Measurements from ENCODE around the gene FOLR3.
"Not testable (repeated sequence)": the region's sequence is repeated elsewhere in the genome, so short reads cannot be mapped to it uniquely, and the experiment has no call there.

Gene FOLR3

DNA sequence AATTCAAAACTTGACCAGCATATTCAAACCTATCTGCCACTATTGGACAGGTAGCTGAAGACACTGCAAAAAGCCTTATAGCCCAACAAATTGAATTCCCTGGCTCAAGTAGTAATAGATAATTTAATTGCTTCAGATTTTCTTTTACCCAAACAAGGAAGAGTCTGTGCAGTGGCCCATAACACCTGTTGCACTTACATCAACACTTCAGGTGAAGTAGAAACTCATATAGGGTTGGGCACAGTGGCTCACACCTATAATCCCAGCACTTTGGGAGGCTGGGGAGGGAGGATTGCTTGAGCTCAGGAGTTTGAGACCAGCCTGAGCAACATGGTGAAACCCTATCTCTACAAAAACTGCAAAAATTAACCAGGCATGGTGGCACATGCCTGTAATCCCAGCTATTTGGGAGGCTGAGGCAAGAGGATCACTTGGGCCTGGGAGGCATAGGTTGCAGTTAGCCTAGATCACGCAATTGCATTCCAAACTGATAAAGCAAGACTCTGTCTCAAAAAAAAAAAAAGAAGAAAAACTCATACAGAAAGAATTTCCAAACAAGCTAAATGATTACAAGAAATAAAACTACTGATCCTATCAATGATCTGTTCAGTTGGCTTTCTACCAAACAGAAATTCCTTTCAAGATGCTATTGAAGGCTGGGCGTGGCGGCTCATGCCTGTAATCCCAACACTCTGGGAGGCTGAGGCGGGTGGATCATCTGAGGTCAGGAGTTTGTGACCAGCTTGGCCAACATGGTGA lies 9.5 kb downstream of the FOLR3 start:
- Histone ChIP-seq H3K4me3 (replicated peaks; ENCODE audit: low read depth, low read length) (no peak overlapping the region), H3K36me3 (ENCODE audit: control insufficient read depth, insufficient read depth, low read length) (no peaks in the 10 kb centered on the region), H3K27me3 (replicated peaks; ENCODE audit: control insufficient read depth, insufficient read depth, low read length) (no peaks in the 10 kb centered on the region)
- DNase-seq (ENCODE audit: extremely low read depth, insufficient read length), result no peak
- TF ChIP-seq, protein P1, sequence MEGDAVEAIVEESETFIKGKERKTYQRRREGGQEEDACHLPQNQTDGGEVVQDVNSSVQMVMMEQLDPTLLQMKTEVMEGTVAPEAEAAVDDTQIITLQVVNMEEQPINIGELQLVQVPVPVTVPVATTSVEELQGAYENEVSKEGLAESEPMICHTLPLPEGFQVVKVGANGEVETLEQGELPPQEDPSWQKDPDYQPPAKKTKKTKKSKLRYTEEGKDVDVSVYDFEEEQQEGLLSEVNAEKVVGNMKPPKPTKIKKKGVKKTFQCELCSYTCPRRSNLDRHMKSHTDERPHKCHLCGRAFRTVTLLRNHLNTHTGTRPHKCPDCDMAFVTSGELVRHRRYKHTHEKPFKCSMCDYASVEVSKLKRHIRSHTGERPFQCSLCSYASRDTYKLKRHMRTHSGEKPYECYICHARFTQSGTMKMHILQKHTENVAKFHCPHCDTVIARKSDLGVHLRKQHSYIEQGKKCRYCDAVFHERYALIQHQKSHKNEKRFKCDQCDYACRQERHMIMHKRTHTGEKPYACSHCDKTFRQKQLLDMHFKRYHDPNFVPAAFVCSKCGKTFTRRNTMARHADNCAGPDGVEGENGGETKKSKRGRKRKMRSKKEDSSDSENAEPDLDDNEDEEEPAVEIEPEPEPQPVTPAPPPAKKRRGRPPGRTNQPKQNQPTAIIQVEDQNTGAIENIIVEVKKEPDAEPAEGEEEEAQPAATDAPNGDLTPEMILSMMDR (IDR thresholded peaks at IDR 0.05; ENCODE audit: insufficient read depth, low read length, poor library complexity, severe bottlenecking), result no peak

DNA sequence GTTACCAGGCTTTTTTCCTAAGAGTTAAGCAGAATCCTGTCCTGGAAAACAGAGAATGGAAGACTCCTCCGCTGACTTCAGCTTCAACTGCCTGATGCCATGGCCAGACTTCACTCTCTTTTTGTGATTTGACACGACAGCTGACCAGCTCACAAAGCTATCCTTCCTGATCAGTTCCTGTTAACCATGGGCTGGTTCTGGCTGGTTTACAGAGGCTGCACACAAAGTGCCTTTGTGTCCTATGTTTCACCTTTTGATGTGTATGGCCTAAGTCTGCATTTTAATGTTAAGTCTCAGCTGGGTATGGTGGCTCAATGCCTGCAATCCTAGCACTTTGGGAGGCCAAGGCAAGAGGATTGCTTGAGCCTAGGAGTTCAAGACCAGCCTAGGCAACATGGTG lies 11.1 kb downstream of the FOLR3 start:
- Histone ChIP-seq H3K36me3 (ENCODE audit: control insufficient read depth, insufficient read depth, low read length) (no peaks in the 10 kb centered on the region), H3K27me3 (replicated peaks; ENCODE audit: control insufficient read depth, insufficient read depth, low read length) (no peaks in the 10 kb centered on the region), H3K4me3 (replicated peaks; ENCODE audit: low read depth, low read length) (no peak overlapping the region)
- DNase-seq (ENCODE audit: extremely low read depth, insufficient read length), result no peak
- TF ChIP-seq, protein P1 (IDR thresholded peaks at IDR 0.05; ENCODE audit: insufficient read depth, low read length, poor library complexity, severe bottlenecking), result no peak

DNA sequence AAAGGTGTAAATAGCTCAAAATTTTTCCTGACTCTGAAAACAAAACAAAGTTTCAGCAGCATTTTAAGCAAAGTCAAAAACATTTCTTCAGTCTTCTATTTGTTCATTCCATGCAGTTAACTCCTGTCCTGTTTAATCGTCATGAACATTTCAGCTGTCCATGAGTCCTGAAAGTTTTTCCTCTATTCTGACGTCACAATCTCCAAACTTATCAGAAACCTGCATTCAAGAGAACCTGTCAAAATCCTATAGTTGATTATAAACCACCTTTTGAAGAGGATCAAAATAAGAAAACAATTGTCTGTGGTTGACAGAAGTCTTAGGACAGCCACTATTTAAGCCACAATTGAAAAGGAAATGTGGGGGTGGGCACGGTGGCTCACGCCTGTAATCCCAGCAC lies 15.4 kb downstream of the FOLR3 start:
- Histone ChIP-seq H3K36me3 (ENCODE audit: control insufficient read depth, insufficient read depth, low read length) (no peaks in the 10 kb centered on the region), H3K27me3 (replicated peaks; ENCODE audit: control insufficient read depth, insufficient read depth, low read length) (no peaks in the 10 kb centered on the region), H3K4me3 (replicated peaks; ENCODE audit: low read depth, low read length) (no peak overlapping the region)
- TF ChIP-seq, protein P1 (IDR thresholded peaks at IDR 0.05; ENCODE audit: insufficient read depth, low read length, poor library complexity, severe bottlenecking), result no peak
- DNase-seq (ENCODE audit: extremely low read depth, insufficient read length), result no peak

DNA sequence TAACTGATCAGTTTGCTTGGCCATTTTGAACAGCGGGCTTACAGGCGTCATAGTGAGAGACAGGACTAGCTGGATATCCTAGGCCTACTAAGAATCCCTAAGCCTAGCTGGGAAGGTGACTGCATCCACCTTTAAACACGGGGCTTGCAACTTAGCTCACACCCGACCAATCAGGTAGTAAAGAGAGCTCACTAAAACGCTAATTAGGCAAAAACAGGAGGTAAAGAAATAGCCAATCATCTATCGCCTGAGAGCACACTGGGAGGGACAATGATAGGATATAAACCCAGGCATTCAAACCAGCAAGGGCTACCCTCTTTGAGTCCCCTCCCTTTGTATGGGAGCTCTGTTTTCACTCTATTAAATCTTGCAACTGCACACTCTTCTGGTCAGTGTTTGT lies 18.3 kb downstream of the FOLR3 start:
- DNase-seq (ENCODE audit: extremely low read depth, insufficient read length); H3K27me3 ChIP-seq (replicated peaks; ENCODE audit: control insufficient read depth, insufficient read depth, low read length); H3K36me3 ChIP-seq (ENCODE audit: control insufficient read depth, insufficient read depth, low read length); H3K4me3 ChIP-seq (replicated peaks; ENCODE audit: low read depth, low read length): not testable (repeated sequence)

DNA sequence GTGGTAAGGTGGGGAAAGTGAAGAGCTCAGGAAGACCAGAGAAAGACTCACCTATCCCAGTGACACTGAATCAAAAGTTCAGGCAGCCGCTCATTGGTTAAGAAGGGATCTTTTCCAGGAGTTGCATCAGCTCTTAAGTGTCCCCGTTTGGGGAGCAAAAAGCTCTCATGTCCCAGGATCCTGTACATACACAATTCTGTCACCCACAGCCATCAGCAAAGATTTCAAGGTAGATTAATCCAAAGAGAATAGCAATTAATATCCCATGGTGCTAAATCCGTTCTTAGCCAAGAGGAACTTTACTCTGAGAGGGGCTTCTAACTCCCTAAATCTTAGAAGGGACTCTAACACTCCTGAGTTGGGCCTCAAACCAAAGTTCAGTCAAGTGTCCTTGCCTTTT lies 19.3 kb downstream of the FOLR3 start:
- TF ChIP-seq, protein P1 (IDR thresholded peaks at IDR 0.05; ENCODE audit: insufficient read depth, low read length, poor library complexity, severe bottlenecking), result no peak
- Histone ChIP-seq H3K4me3 (replicated peaks; ENCODE audit: low read depth, low read length) (no peak overlapping the region), H3K27me3 (replicated peaks; ENCODE audit: control insufficient read depth, insufficient read depth, low read length) (no peaks in the 10 kb centered on the region), H3K36me3 (ENCODE audit: control insufficient read depth, insufficient read depth, low read length) (no peaks in the 10 kb centered on the region)
- DNase-seq (ENCODE audit: extremely low read depth, insufficient read length), result no peak

DNA sequence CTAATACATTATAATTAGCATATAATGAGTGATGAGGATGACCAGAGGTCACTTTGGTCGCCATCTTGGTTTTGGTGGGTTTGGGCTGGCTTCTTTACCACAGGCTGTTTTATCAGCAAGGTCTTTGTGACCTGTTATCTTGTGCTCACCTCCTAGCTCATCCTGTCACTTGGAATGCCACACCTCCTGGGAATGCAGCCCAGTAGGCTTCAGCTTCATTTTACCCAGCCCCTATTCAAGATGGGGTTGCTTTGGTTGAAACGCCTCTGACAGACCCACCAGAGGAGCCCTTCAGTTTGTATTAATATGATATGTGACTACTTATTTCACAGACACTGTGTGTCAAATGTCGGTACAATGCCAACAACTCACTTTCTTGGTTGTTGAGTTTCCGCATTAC lies 20.2 kb downstream of the FOLR3 start:
- TF ChIP-seq, protein P1 (IDR thresholded peaks at IDR 0.05; ENCODE audit: insufficient read depth, low read length, poor library complexity, severe bottlenecking), result no peak
- no peaks in the 10 kb centered on the region for H3K36me3 ChIP-seq (ENCODE audit: control insufficient read depth, insufficient read depth, low read length)
- H3K27me3 ChIP-seq (replicated peaks; ENCODE audit: control insufficient read depth, insufficient read depth, low read length), result no peaks in the 10 kb centered on the region
- no peak overlapping the region for H3K4me3 ChIP-seq (replicated peaks; ENCODE audit: low read depth, low read length)
- DNase-seq (ENCODE audit: extremely low read depth, insufficient read length), result no peak

Measured in GM06990 (cell line).